Activated T-cell treated with anti-CD3 and anti-CD28 coated beads, Interleukin-2, amount 50 U/mL, for 24 hours (primary cell): Measurements from ENCODE around the gene CHIC1.
"Not testable (repeated sequence)": the region's sequence is repeated elsewhere in the genome, so short reads cannot be mapped to it uniquely, and the experiment has no call there.

Experiments used
- DNase-seq: peaks from one replicate; pipeline ENCODE4 v3.0.0-alpha.2; 2020
- H3K27ac Mint-ChIP-seq: 2 replicates; pipeline ENCODE4 v1.8.0; 2020; ENCODE audit warnings: mild to moderate bottlenecking, mixed read lengths
- H3K27me3 Mint-ChIP-seq: 2 replicates; pipeline ENCODE4 v1.8.0; 2020; ENCODE audit warnings: mixed read lengths
- H3K36me3 Mint-ChIP-seq: 2 replicates; pipeline ENCODE4 v1.8.0; 2020; ENCODE audit warnings: low read depth, mixed read lengths
- H3K4me1 Mint-ChIP-seq: 2 replicates; pipeline ENCODE4 v1.8.0; 2020; ENCODE audit warnings: low read depth, mixed read lengths
- H3K4me3 Mint-ChIP-seq: 2 replicates; pipeline ENCODE4 v1.8.0; 2020; ENCODE audit warnings: mild to moderate bottlenecking, moderate library complexity, mixed read lengths
- H3K9me3 Mint-ChIP-seq: 2 replicates; pipeline ENCODE4 v1.8.0; 2020; ENCODE audit warnings: mixed read lengths

CHIC1 gene

GRCh38 chrX:73562984-73563737 is at the start of gene CHIC1:
Gene CHIC1, plus strand, starts transcription at chrX:73563197. Its CDS starts 88 bp downstream, at chrX:73563285.
- Mint-ChIP-seq H3K9me3 (no peaks in the 10 kb centered on the region), H3K27ac (peak within 1 kb of the TSS; percentile 96), H3K36me3 (peaks cover 7% of the 10 kb centered on the region), H3K27me3 (peaks cover 21% of the 10 kb centered on the region), H3K4me3 (peak within 1 kb of the TSS; percentile 86), H3K4me1 (peaks cover 30% of the 10 kb centered on the region)
- DNase-seq = peak; percentile 78

DNA sequence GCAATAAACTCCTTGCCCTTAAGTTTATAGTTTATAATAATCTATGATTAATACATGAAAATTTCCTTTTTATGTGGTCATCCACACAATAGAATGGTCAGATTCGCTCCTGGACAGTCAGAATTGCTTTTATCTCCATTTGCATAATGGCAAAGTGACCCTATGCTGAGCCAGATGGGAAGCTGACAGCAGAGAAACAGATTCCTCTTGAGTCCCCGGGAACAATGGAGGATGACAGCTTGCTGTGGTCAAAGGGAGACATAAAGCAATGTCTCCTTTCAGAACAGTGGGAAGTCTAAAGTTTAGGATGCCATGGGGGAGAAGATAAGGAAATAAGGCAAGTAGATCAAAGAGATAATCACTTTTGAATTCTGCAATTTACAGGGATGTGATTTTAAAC is 40.2 kb upstream of the CHIC1 start:
- H3K27ac Mint-ChIP-seq, H3K36me3 Mint-ChIP-seq, H3K4me1 Mint-ChIP-seq, H3K4me3 Mint-ChIP-seq, DNase-seq, H3K27me3 Mint-ChIP-seq: not testable (repeated sequence)
- H3K9me3 Mint-ChIP-seq = peaks cover 11% of the 10 kb centered on the region

DNA sequence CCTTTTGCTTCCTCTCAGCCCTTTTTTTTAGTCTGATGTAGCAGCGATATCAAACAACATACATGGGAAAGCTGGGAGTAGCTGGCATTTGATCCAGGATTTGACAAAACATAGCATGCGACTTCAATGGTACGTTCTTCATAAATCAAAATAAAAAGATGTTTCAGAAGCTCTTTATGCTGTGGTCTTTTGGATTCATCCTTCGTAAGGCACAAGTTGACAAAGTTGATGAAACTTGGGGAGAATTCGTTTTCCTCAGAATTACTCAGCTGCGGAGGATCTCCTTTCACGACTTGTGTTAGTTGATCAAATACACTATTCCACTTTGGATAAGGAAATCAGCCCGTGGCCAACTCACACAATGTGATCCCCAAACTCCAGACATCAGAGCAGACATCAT is 38.1 kb upstream of the CHIC1 start:
- DNase-seq = no peak
- Mint-ChIP-seq H3K9me3 (peaks cover 20% of the 10 kb centered on the region), H3K27me3 (peaks cover 21% of the 10 kb centered on the region), H3K4me3 (no peak overlapping the region), H3K27ac (no peak overlapping the region), H3K36me3 (no peaks in the 10 kb centered on the region), H3K4me1 (no peaks in the 10 kb centered on the region)

DNA sequence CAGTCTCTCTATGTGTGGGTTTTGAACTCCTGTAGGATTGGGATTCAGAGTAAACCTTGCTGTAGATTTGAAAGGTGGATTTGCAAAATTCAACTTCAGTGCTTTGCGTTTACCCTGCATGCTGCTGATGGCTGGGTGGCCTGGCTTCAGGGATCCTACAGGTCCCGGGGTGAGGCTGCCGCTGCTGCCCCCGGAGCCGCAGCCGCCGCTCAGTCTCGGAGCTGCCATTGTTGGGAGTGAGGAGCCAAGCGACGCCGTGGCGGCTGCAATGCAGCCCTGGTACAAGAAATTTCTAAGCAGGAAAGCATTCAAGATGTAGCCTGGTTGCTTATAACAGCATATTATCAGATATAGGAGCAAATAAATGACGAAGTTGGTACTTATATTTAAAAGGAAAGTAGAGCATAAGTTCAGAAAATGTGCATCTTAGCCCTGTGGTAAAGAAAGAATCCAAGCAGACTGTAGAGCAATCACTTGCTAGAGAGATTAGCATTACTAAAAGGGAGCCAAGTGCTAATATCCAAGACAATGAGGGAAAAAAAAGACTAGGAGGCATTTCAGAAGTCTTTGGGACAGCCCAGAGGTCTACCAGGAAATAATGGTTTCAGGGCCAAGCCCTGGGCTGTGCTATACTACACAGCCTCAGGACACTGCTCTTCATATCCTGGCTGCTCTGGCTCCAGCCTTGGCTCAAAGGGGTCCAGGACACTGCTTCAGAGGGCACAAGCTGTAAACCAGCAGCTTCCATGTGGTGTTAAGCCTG is 36.9 kb upstream of the CHIC1 start:
- no peak overlapping the region for H3K4me3 Mint-ChIP-seq
- H3K9me3 Mint-ChIP-seq = peaks cover 17% of the 10 kb centered on the region
- no peaks in the 10 kb centered on the region for H3K36me3 Mint-ChIP-seq
- no peak for DNase-seq
- peaks cover 31% of the 10 kb centered on the region for H3K27me3 Mint-ChIP-seq
- H3K27ac Mint-ChIP-seq = no peak overlapping the region
- no peaks in the 10 kb centered on the region for H3K4me1 Mint-ChIP-seq

DNA sequence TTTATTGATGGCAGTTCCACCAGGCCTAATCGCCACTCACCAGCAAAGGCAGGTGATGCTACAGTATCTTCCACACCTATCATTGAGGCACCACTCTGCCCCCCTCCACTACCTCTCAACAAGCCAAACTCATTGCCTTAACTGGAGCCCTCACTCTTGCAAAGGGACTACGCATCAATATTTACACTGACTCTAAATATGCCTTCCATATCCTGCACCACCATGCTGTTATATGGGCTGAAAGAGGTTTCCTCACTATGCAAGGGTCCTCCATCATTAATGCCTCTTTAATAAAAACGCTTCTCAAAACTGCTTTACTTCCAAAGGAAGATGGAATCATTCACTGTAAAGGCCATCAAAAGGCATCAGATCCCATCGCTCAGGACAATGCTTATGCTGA is 31.3 kb upstream of the CHIC1 start:
- peaks cover 66% of the 10 kb centered on the region for H3K27me3 Mint-ChIP-seq
- not testable (repeated sequence) for H3K27ac Mint-ChIP-seq, H3K4me3 Mint-ChIP-seq, DNase-seq, H3K36me3 Mint-ChIP-seq, H3K4me1 Mint-ChIP-seq
- H3K9me3 Mint-ChIP-seq = peaks cover 18% of the 10 kb centered on the region

DNA sequence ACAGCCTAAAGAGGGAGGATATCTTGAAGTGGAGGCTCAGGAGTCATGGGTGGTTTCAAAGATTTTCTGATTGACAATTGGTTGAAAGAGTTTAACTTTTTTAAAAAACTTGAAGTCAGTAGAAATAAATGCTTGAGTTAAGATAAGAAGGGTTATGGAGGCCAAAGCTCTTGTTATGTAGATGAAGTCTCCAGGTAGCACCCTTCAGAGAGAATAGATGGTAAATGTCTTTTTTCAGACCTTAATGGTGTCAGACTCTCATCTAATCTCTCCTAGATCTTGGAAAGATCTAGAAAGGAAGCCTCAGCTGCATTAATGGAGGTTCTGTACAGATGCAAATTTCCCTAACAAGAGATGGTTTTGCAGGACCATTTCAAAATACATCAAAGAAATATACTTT is 6.8 kb upstream of the CHIC1 start:
- Mint-ChIP-seq H3K27ac (no peak overlapping the region), H3K27me3 (peaks cover 15% of the 10 kb centered on the region), H3K4me1 (peaks cover 10% of the 10 kb centered on the region), H3K36me3 (no peaks in the 10 kb centered on the region), H3K4me3 (no peak overlapping the region), H3K9me3 (no peaks in the 10 kb centered on the region)
- DNase-seq = no peak

GRCh38 chrX:73561801-73562200 is 1.2 kb upstream of the CHIC1 start:
- peak overlapping the region; percentile 86 for H3K4me3 Mint-ChIP-seq

GRCh38 chrX:73562458-73562857 is 539 bp upstream of the CHIC1 start:
- peak overlapping the region; percentile 96 for H3K27ac Mint-ChIP-seq
- peaks cover 22% of the 10 kb centered on the region for H3K27me3 Mint-ChIP-seq
- H3K36me3 Mint-ChIP-seq = peaks cover 7% of the 10 kb centered on the region
- no peaks in the 10 kb centered on the region for H3K9me3 Mint-ChIP-seq
- H3K4me3 Mint-ChIP-seq = peak overlapping the region; percentile 86
- DNase-seq = no peak
- peaks cover 30% of the 10 kb centered on the region for H3K4me1 Mint-ChIP-seq

More at GRCh38 chrX:73561801-73562200, 1.2 kb upstream of the CHIC1 start:
- no peaks in the 10 kb centered on the region for H3K9me3 Mint-ChIP-seq
- peaks cover 7% of the 10 kb centered on the region for H3K36me3 Mint-ChIP-seq
- H3K27ac Mint-ChIP-seq = no peak overlapping the region
- no peak for DNase-seq
- peaks cover 23% of the 10 kb centered on the region for H3K27me3 Mint-ChIP-seq
- H3K4me1 Mint-ChIP-seq = peaks cover 30% of the 10 kb centered on the region

- H3K9me3 Mint-ChIP-seq = no peaks in the 10 kb centered on the region
- peak overlapping the region; percentile 96 for H3K27ac Mint-ChIP-seq
- DNase-seq = no peak
- H3K4me3 Mint-ChIP-seq = peak overlapping the region; percentile 86
- H3K4me1 Mint-ChIP-seq = peaks cover 30% of the 10 kb centered on the region
- H3K27me3 Mint-ChIP-seq = peaks cover 21% of the 10 kb centered on the region
- peaks cover 7% of the 10 kb centered on the region for H3K36me3 Mint-ChIP-seq
Measured at GRCh38 chrX:73563738-73564068, 706 bp downstream of the CHIC1 start.

DNA sequence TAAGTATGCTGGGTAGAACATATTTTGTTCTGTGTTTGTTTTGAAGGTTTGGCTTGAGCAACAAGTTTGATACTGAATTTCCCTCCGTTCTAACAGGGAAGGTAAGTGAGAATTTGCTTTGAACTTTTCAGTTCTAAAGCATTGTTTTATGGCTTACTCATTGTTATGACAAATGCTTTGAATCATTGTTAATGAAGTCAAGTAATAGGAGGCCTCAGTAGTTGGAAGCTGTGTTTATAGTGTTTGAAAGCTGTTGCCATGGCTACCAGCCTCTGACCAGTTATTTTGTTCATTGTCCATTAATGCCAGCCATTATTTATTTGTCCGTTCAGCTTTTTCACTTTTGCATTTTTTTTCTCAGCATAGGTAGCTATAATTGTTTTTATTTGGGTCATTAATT is 14.4 kb downstream of the CHIC1 start:
- no peak overlapping the region for H3K27ac Mint-ChIP-seq
- peaks cover 19% of the 10 kb centered on the region for H3K36me3 Mint-ChIP-seq
- no peak for DNase-seq
- H3K4me3 Mint-ChIP-seq = no peak overlapping the region
- H3K4me1 Mint-ChIP-seq = peaks cover 42% of the 10 kb centered on the region
- H3K9me3 Mint-ChIP-seq = peaks cover 3% of the 10 kb centered on the region
- H3K27me3 Mint-ChIP-seq = peaks cover 29% of the 10 kb centered on the region

DNA sequence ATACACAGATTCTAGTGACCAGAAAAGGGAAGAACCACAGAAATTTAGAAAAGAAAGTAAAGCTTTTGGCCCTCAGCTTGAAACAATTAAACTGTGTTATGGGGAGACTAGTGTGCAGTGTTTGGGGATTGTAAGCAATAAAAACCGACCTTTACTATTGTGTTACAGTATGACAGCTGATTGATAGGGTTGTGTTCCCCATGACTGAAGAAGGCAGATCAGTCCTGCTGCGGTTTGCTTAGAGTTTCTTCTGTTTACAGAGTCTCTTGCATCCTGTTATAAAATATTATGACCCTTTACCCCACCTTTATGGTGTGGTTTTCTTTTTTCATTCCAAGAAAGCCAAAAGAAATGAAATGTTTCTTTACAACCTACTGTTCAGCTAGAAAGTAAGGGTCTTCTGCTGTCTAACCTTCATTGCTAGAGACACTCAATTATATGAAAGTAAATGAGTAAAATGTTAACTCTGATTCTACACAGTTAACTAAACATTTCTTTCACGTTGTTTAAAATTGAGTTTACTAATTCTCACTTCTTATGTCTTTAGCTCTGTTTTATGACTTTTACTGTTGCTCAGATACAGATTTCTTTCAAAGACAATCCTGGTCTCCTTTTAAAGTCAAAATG is 18.1 kb downstream of the CHIC1 start:
- H3K4me1 Mint-ChIP-seq = peaks cover 34% of the 10 kb centered on the region
- H3K27me3 Mint-ChIP-seq = peaks cover 11% of the 10 kb centered on the region
- no peaks in the 10 kb centered on the region for H3K9me3 Mint-ChIP-seq
- no peak overlapping the region for H3K4me3 Mint-ChIP-seq
- no peak overlapping the region for H3K27ac Mint-ChIP-seq
- DNase-seq = no peak
- H3K36me3 Mint-ChIP-seq = peaks cover 23% of the 10 kb centered on the region

DNA sequence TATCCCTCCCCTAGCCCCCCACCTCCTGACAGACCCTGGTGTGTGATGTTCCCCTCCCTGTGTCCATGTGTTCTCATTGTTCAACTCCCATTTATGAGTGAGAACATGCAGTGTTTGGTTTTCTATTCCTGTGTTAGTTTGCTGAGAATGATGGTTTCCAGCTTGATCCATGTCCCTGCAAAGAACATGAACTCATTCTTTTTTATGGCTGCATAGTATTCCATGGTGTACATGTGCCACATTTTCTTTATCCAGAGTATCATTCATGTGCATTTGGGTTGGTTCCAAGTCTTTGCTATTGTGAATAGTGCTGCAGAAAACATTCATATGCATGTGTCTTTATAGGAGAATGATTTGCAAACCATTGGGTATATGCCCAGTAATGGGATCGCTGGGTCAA is 34.8 kb downstream of the CHIC1 start:
- not testable (repeated sequence) for DNase-seq, H3K27ac Mint-ChIP-seq, H3K4me3 Mint-ChIP-seq, H3K9me3 Mint-ChIP-seq, H3K4me1 Mint-ChIP-seq
- Mint-ChIP-seq H3K36me3 (peaks cover 50% of the 10 kb centered on the region), H3K27me3 (peaks cover 29% of the 10 kb centered on the region)

DNA sequence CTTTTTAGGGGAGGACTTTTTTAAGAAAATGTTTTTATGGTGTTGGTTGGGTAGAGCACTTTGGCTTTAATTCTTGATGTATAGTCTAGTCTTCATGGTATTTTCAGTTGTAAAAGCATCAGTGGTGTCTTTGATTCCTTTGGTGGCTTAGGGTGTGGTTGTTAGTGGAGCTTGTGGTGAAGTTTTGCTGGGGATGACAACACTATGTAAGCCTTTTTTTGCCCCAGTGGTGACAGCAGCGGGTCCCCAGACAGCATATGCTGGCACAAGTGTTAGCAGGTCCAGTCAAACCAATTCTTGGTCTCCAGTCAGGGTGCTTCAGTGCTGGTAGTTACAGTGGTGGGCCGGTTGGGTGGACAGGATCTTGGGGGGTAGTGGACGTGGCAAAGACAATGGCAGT is 52.0 kb downstream of the CHIC1 start:
- Mint-ChIP-seq H3K4me3 (no peak overlapping the region), H3K27me3 (peaks cover 44% of the 10 kb centered on the region), H3K9me3 (peaks cover 22% of the 10 kb centered on the region), H3K36me3 (peaks cover 62% of the 10 kb centered on the region), H3K27ac (no peak overlapping the region), H3K4me1 (peaks cover 15% of the 10 kb centered on the region)
- DNase-seq = no peak

DNA sequence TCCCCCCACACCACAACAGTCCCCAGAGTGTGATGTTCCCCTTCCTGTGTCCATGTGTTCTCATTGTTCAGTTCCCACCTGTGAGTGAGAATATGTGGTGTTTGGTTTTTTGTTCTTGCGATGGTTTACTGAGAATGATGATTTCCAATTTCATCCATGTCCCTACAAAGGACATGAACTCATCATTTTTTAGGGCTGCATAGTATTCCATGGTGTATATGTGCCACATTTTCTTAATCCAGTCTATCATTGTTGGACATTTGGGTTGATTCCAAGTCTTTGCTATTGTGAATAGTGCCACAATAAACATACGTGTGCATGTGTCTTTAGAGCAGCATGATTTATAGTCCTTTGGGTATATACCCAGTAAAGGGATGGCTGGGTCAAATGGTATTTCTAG is 78.7 kb downstream of the CHIC1 start:
- peaks cover 37% of the 10 kb centered on the region for H3K9me3 Mint-ChIP-seq
- not testable (repeated sequence) for H3K27ac Mint-ChIP-seq

DNA sequence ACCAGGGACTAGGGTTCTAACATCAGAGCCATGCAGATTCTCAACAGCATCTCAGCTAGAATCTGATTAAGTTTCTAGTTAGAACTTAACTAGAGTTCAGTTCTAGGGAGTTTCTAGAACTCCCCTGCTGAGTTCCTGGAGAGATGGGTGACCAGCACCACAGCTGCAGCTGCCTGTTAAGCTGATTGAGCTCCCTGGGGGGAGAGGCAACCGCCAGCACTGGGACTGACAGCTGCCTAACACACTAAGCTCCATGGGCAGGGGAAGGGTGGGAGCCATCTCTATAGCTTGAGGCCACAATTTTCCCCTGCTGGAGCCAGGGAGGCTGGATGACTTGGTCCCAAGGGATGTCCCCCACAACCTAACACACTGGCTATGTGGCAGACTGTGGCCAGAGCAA is 84.2 kb downstream of the CHIC1 start:
- Mint-ChIP-seq H3K4me1 (no peaks in the 10 kb centered on the region), H3K27me3 (peaks cover 24% of the 10 kb centered on the region), H3K27ac (no peak overlapping the region), H3K4me3 (no peak overlapping the region), H3K36me3 (peaks cover 33% of the 10 kb centered on the region), H3K9me3 (peaks cover 10% of the 10 kb centered on the region)
- DNase-seq = no peak

More for the DNA sequence above, 78.7 kb downstream of the CHIC1 start:
- Mint-ChIP-seq H3K27me3 (peaks cover 41% of the 10 kb centered on the region), H3K36me3 (peaks cover 76% of the 10 kb centered on the region)
- not testable (repeated sequence) for H3K4me1 Mint-ChIP-seq, H3K4me3 Mint-ChIP-seq, DNase-seq
